ENCODE data around the gene KSR1. TPM values are rescaled to one million over a fixed set of nuclear protein-coding genes. Genes with fewer than 3 reads are reported as not detected.

The KSR1 gene
- total RNA-seq, 1 donor from 2014 or later = 59.6 TPM

GRCh38 chr17:27473748-27474609 is 17.7 kb downstream of the KSR1 start:
- no peaks in the 10 kb centered on the region for H3K27me3 ChIP-seq (ENCODE audit: low read depth)
- intact Hi-C loops (cut with DNase I) = no loop called here
- H3K4me1 ChIP-seq = peaks cover 59% of the 10 kb centered on the region
- no peaks in the 10 kb centered on the region for H3K9me3 ChIP-seq
- H3K27ac ChIP-seq = peak overlapping the region; percentile 70
- no peaks in the 10 kb centered on the region for H3K36me3 ChIP-seq
- ATAC-seq (peak; percentile 57 to 64), DNase-seq (peak; percentile 72)
- no peak overlapping the region for H3K4me3 ChIP-seq
- no peak for TF ChIP-seq CTCF (IDR thresholded peaks at IDR 0.05)

DNA sequence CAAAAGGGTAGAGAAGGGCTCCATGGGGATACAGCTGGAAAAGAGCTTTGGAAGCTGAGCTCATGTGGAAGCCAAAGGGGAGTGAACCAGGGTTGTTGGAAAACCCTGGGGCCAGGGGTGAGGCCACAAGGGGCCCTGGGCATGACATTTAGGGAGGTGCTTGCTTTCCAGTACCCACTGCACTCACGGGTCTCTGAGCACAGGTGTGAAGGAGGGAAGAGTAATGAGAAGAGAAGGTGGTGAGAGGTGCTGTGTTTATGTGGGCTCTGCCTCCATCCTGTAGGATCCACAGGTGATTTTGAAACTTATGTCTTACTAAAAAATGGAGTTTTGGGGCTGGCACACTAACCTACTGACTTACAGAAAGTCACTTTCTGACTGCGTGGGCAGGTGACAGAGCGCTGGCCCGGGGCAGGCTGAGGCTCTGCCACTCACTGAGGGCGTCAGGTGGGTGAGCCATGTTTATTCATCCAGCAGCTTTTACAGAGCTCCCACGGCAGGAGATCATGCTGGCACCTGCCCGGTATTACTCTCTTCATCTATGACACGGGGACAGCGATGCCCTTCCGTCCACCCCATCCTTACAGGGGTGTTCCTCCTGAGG is 18.9 kb downstream of the KSR1 start:
- Histone ChIP-seq H3K36me3 (no peaks in the 10 kb centered on the region), H3K27ac (no peak overlapping the region), H3K9me3 (no peaks in the 10 kb centered on the region), H3K4me1 (peaks cover 59% of the 10 kb centered on the region), H3K4me3 (no peak overlapping the region), H3K27me3 (ENCODE audit: low read depth) (no peaks in the 10 kb centered on the region)
- DNase-seq (no peak), ATAC-seq (no peak)
- intact Hi-C loops (cut with DNase I) = no loop called here
- no peak for TF ChIP-seq CTCF (IDR thresholded peaks at IDR 0.05)

GRCh38 chr17:27475981-27476895 is 20.0 kb downstream of the KSR1 start:
- no peak for TF ChIP-seq CTCF (IDR thresholded peaks at IDR 0.05)
- H3K27ac ChIP-seq = no peak overlapping the region
- H3K4me1 ChIP-seq = peaks cover 55% of the 10 kb centered on the region
- no peaks in the 10 kb centered on the region for H3K9me3 ChIP-seq
- no peak overlapping the region for H3K4me3 ChIP-seq
- no peaks in the 10 kb centered on the region for H3K36me3 ChIP-seq
- intact Hi-C loops (cut with DNase I) = no loop called here
- ATAC-seq = no peak
- H3K27me3 ChIP-seq (ENCODE audit: low read depth) = no peaks in the 10 kb centered on the region
- no peak for DNase-seq

GRCh38 chr17:27477050-27477888 is 21.0 kb downstream of the KSR1 start:
- intact Hi-C loops (cut with DNase I) = no loop called here
- no peaks in the 10 kb centered on the region for H3K36me3 ChIP-seq
- peaks cover 48% of the 10 kb centered on the region for H3K4me1 ChIP-seq
- ATAC-seq = no peak
- TF ChIP-seq CTCF (IDR thresholded peaks at IDR 0.05) = no peak
- no peaks in the 10 kb centered on the region for H3K9me3 ChIP-seq
- no peaks in the 10 kb centered on the region for H3K27me3 ChIP-seq (ENCODE audit: low read depth)
- DNase-seq = no peak
- no peak overlapping the region for H3K27ac ChIP-seq
- no peak overlapping the region for H3K4me3 ChIP-seq
